Measurements from ENCODE around the gene FAM20C. TPM values are rescaled to one million over a fixed set of nuclear protein-coding genes. Genes with fewer than 3 reads are reported as not detected.

Gene FAM20C
- total RNA-seq, 1 experiment from 2014 or later: 87.9 TPM

DNA sequence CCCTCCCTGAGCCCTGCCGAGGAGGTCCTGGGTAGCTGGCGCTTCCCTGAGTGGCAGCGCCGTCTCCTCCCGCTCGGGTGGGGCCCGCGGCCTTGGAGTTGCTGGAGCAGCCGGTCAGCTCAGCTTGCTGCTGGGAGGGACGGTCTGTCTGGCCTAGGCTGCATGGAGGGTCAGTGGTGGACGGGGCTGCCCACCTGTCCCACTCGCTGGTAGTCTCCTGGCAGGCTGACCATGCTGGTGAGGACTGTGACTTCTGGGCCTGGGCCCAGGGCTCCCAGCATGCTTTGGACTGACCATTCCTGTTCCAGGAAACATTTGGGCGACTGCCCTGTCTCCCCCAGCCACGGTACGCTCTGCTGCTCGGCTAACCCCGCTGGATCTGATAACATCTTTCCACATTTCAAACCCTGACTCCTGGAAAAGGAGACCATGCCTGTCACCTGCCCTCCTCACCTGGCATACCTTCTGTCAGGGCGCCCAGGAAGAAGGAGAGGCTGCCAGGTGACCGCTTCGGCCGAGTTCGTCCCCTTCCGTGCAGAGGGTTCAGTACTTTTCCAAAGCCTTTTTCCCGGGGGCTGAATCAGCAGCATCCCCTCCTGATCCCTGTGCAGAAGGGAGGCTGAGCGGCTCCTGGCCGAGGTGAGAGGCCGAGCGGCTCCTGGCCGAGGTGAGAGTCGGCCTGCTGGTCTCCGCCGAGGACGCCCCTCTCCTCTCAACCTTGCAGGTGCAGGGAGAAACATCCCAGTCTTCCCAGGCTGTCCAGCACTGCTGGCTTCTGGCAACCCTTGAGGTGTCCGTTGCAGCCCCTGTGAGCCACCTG, 43.4 kb downstream of the FAM20C start:
- no peak overlapping the region for H3K9ac ChIP-seq (ENCODE audit: low read length)
- H3K79me2 ChIP-seq (ENCODE audit: low read length): peaks cover 9% of the 10 kb centered on the region
- no peak overlapping the region for H3K27ac ChIP-seq (ENCODE audit: low read length)
- no peaks in the 10 kb centered on the region for H3K9me2 ChIP-seq (replicated peaks; ENCODE audit: low read length)
- no peaks in the 10 kb centered on the region for H3F3A ChIP-seq (ENCODE audit: low read length, unreplicated experiment)
- no peak overlapping the region for H3K4me2 ChIP-seq (ENCODE audit: low read length)
- H3K36me3 ChIP-seq (ENCODE audit: low read depth, low read length): peaks cover 11% of the 10 kb centered on the region; the same call in 1 of the 2 replicates
- no TSS peak for BruUV-seq (replicated peaks)
- ATAC-seq (no peak), DNase-seq (no peak)
- H3K9me3 ChIP-seq (ENCODE audit: low read length): no peaks in the 10 kb centered on the region
- no peaks in the 10 kb centered on the region for H3K27me3 ChIP-seq (ENCODE audit: low read length)
- peaks cover 4% of the 10 kb centered on the region; the same call in 1 of the 2 replicates for H3K4me1 ChIP-seq (ENCODE audit: insufficient read depth, low read length)
- ChIA-PET CTCF (no interaction called here), POLR2A (ENCODE audit: unreplicated experiment) (no interaction called here)
- H3K4me3 ChIP-seq (ENCODE audit: low read length): no peak overlapping the region
- peaks cover 3% of the 10 kb centered on the region; the same call in 1 of the 2 replicates for H4K20me1 ChIP-seq (ENCODE audit: low read length)
- H2AFZ ChIP-seq (ENCODE audit: low read length): no peak overlapping the region
- TF ChIP-seq EZH2 (IDR thresholded peaks at IDR 0.05; ENCODE audit: low read length, unreplicated experiment): no peak
- TF ChIP-seq, protein P1, sequence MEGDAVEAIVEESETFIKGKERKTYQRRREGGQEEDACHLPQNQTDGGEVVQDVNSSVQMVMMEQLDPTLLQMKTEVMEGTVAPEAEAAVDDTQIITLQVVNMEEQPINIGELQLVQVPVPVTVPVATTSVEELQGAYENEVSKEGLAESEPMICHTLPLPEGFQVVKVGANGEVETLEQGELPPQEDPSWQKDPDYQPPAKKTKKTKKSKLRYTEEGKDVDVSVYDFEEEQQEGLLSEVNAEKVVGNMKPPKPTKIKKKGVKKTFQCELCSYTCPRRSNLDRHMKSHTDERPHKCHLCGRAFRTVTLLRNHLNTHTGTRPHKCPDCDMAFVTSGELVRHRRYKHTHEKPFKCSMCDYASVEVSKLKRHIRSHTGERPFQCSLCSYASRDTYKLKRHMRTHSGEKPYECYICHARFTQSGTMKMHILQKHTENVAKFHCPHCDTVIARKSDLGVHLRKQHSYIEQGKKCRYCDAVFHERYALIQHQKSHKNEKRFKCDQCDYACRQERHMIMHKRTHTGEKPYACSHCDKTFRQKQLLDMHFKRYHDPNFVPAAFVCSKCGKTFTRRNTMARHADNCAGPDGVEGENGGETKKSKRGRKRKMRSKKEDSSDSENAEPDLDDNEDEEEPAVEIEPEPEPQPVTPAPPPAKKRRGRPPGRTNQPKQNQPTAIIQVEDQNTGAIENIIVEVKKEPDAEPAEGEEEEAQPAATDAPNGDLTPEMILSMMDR (conservative IDR thresholded peaks at IDR 0.05; ENCODE audit: low read depth, low read length): no peak
- TF ChIP-seq EZH2phosphoT487 (IDR thresholded peaks at IDR 0.05; ENCODE audit: borderline replicate concordance, low read length): no peak
- intact Hi-C loops (cut with micrococcal nuclease): no loop called here

DNA sequence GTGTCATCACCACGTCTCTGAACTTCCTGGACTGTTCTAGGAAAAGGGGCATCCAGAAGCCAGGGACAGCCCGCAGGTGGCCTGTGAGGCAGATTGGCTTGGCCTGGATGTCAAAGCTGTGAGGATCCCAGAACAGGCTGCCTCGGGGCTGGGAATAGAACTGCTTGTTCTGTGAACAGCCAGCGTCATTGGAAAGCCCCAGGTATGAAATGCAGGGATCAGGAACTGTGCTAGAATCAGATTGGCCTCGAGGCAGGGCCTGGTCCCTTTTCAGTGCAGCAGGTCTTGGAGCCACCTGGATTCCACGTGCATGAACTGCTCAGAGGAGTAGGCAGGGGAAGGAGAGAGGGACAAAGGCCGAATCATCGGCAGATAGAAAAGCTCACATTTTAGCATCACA, 44.6 kb downstream of the FAM20C start:
- DNase-seq (no peak), ATAC-seq (no peak)
- Histone ChIP-seq H3K4me1 (ENCODE audit: insufficient read depth, low read length) (peaks cover 4% of the 10 kb centered on the region; the same call in 1 of the 2 replicates), H2AFZ (ENCODE audit: low read length) (no peak overlapping the region), H3K9me2 (replicated peaks; ENCODE audit: low read length) (no peaks in the 10 kb centered on the region), H3K9ac (ENCODE audit: low read length) (no peak overlapping the region), H3K36me3 (ENCODE audit: low read depth, low read length) (peaks cover 11% of the 10 kb centered on the region; the same call in 1 of the 2 replicates), H3K9me3 (ENCODE audit: low read length) (no peaks in the 10 kb centered on the region), H3K4me3 (ENCODE audit: low read length) (no peak overlapping the region), H3K4me2 (ENCODE audit: low read length) (no peak overlapping the region), H3K27ac (ENCODE audit: low read length) (no peak overlapping the region), H3K79me2 (ENCODE audit: low read length) (peaks cover 9% of the 10 kb centered on the region), H3F3A (ENCODE audit: low read length, unreplicated experiment) (no peaks in the 10 kb centered on the region), H4K20me1 (ENCODE audit: low read length) (peaks cover 3% of the 10 kb centered on the region; the same call in 1 of the 2 replicates), H3K27me3 (ENCODE audit: low read length) (no peaks in the 10 kb centered on the region)
- POLR2A ChIA-PET (ENCODE audit: unreplicated experiment): no interaction called here
- BruUV-seq (replicated peaks): no TSS peak
- TF ChIP-seq, protein P1 (conservative IDR thresholded peaks at IDR 0.05; ENCODE audit: low read depth, low read length): no peak
- TF ChIP-seq EZH2 (IDR thresholded peaks at IDR 0.05; ENCODE audit: low read length, unreplicated experiment): no peak
- no peak for TF ChIP-seq EZH2phosphoT487 (IDR thresholded peaks at IDR 0.05; ENCODE audit: borderline replicate concordance, low read length)
- CTCF ChIA-PET: no interaction called here
- intact Hi-C loops (cut with micrococcal nuclease): no loop called here

DNA sequence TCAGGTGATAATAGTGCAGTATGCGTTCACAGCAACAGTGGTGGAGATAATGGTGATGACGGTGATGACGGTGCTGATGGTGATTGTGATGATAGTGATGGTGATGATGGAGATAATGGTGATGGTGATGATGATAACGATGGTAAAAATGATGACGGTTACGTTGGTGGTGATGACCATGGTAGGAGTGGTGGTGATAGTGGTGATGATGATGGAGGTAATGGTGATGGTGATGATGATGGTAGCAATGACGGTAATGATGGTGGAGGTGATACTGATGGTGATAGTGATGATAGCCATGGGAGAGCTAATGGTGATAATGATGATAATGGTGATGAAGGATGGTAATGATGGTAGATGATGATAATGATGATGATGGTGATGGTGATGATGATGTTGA, 45.0 kb downstream of the FAM20C start:
- H4K20me1 ChIP-seq (ENCODE audit: low read length): peaks cover 3% of the 10 kb centered on the region; the same call in 1 of the 2 replicates
- H2AFZ ChIP-seq (ENCODE audit: low read length): no peak overlapping the region
- H3K4me3 ChIP-seq (ENCODE audit: low read length): no peak overlapping the region
- TF ChIP-seq EZH2phosphoT487 (IDR thresholded peaks at IDR 0.05; ENCODE audit: borderline replicate concordance, low read length) (no peak), EZH2 (IDR thresholded peaks at IDR 0.05; ENCODE audit: low read length, unreplicated experiment) (no peak)
- TF ChIP-seq, protein P1 (conservative IDR thresholded peaks at IDR 0.05; ENCODE audit: low read depth, low read length): no peak
- ChIA-PET POLR2A (ENCODE audit: unreplicated experiment) (no interaction called here), CTCF (no interaction called here)
- no peaks in the 10 kb centered on the region for H3K9me2 ChIP-seq (replicated peaks; ENCODE audit: low read length)
- H3K9ac ChIP-seq (ENCODE audit: low read length): no peak overlapping the region
- H3K4me2 ChIP-seq (ENCODE audit: low read length): no peak overlapping the region
- H3F3A ChIP-seq (ENCODE audit: low read length, unreplicated experiment): no peaks in the 10 kb centered on the region
- H3K9me3 ChIP-seq (ENCODE audit: low read length): no peaks in the 10 kb centered on the region
- no peak overlapping the region for H3K27ac ChIP-seq (ENCODE audit: low read length)
- H3K4me1 ChIP-seq (ENCODE audit: insufficient read depth, low read length): peaks cover 4% of the 10 kb centered on the region; the same call in 1 of the 2 replicates
- intact Hi-C loops (cut with micrococcal nuclease): no loop called here
- no peaks in the 10 kb centered on the region for H3K27me3 ChIP-seq (ENCODE audit: low read length)
- H3K36me3 ChIP-seq (ENCODE audit: low read depth, low read length): peaks cover 11% of the 10 kb centered on the region; the same call in 1 of the 2 replicates
- ATAC-seq (no peak), DNase-seq (no peak)
- no TSS peak for BruUV-seq (replicated peaks)
- peaks cover 9% of the 10 kb centered on the region for H3K79me2 ChIP-seq (ENCODE audit: low read length)

All from PC-3 (cell line).